Activated T-helper 1 cell treated with anti-CD3 and anti-CD28 coated beads, Interleukin-12 subunit alpha, Interleukin-12 subunit beta, Interleukin-2, Interleukin-4 antibody, amounts not matched to agents 30 ng/mL and 10 ng/mL and 1 ng/mL, durations not matched to agents 14 hours and 24 hours and 36 hours (primary cell): ENCODE results near the gene SLC9C1. TPM values are rescaled to one million over a fixed set of nuclear protein-coding genes. Genes with fewer than 3 reads are reported as not detected.

Experiments used
- DNase-seq: peaks from one replicate; pipeline ENCODE4 v3.0.0; 2021; ENCODE audit warnings: low spot score
- H3K27ac Mint-ChIP-seq: one replicate; pipeline ENCODE4 v1.8.0; 2021; ENCODE audit warnings: mild to moderate bottlenecking, mixed read lengths
- H3K27me3 Mint-ChIP-seq: one replicate; pipeline ENCODE4 v1.8.0; 2022; ENCODE audit warnings: mild to moderate bottlenecking, moderate library complexity, mixed read lengths; ENCODE audit not compliant: insufficient read depth
- H3K36me3 Mint-ChIP-seq: one replicate; pipeline ENCODE4 v1.8.0; 2021; ENCODE audit warnings: low read depth, mixed read lengths
- H3K4me1 Mint-ChIP-seq: one replicate; pipeline ENCODE4 v1.8.0; 2021; ENCODE audit warnings: low read depth, mixed read lengths
- H3K4me3 Mint-ChIP-seq: one replicate; pipeline ENCODE4 v1.8.0; 2021; ENCODE audit warnings: mild to moderate bottlenecking, moderate library complexity, mixed read lengths
- H3K9me3 Mint-ChIP-seq: one replicate; pipeline ENCODE4 v1.8.0; 2021; ENCODE audit warnings: mixed read lengths
- intact Hi-C: fragments of 100-400 bp; cut with micrococcal nuclease; formaldehyde crosslinking; loops from one replicate; pipeline ENCODE4 v1.15.1; 2024
- total RNA-seq: library from RNA; stranded (reverse); gene quantifications from 2 replicates; pipeline ENCODE4 v1.2.3, GENCODE V29; 2022

SLC9C1 gene
- total RNA-seq, 1 donor from 2014 or later = not detected

GRCh38 chr3:112104774-112105173 lies 189.2 kb downstream of the SLC9C1 start:
- H3K4me1 Mint-ChIP-seq = peaks cover 4% of the 10 kb centered on the region
- no peaks in the 10 kb centered on the region for H3K27me3 Mint-ChIP-seq
- H3K36me3 Mint-ChIP-seq = peaks cover 21% of the 10 kb centered on the region
- no peak overlapping the region for H3K4me3 Mint-ChIP-seq
- H3K9me3 Mint-ChIP-seq = no peaks in the 10 kb centered on the region
- H3K27ac Mint-ChIP-seq = no peak overlapping the region
- intact Hi-C loops = no loop called here
- DNase-seq = no peak

GRCh38 chr3:112101916-112102315 lies 192.1 kb downstream of the SLC9C1 start:
- Mint-ChIP-seq H3K36me3 (peaks cover 27% of the 10 kb centered on the region), H3K9me3 (no peaks in the 10 kb centered on the region), H3K4me1 (peaks cover 18% of the 10 kb centered on the region), H3K27ac (no peak overlapping the region), H3K27me3 (no peaks in the 10 kb centered on the region), H3K4me3 (no peak overlapping the region)
- intact Hi-C loops = no loop called here
- DNase-seq = no peak

- Mint-ChIP-seq H3K27ac (peak overlapping the region; percentile 56), H3K36me3 (peaks cover 33% of the 10 kb centered on the region), H3K4me3 (no peak overlapping the region), H3K4me1 (peaks cover 36% of the 10 kb centered on the region), H3K27me3 (no peaks in the 10 kb centered on the region), H3K9me3 (no peaks in the 10 kb centered on the region)
- no peak for DNase-seq
- intact Hi-C loops = loop anchor here (1.0 kb wide), 1 partner anchor 11 kb away; the partner anchor contains the start of gene C3orf52
These were observed 196.6 kb downstream of the SLC9C1 start for GRCh38 chr3:112097378-112097777.

GRCh38 chr3:112096176-112096575 lies 197.8 kb downstream of the SLC9C1 start:
- Mint-ChIP-seq H3K9me3 (no peaks in the 10 kb centered on the region), H3K27me3 (no peaks in the 10 kb centered on the region), H3K4me3 (no peak overlapping the region), H3K36me3 (peaks cover 33% of the 10 kb centered on the region), H3K27ac (no peak overlapping the region), H3K4me1 (peaks cover 43% of the 10 kb centered on the region)
- intact Hi-C loops = no loop called here
- no peak for DNase-seq

- H3K9me3 Mint-ChIP-seq = no peaks in the 10 kb centered on the region
- H3K4me1 Mint-ChIP-seq = peaks cover 47% of the 10 kb centered on the region
- no peak for DNase-seq
- H3K4me3 Mint-ChIP-seq = no peak overlapping the region
- intact Hi-C loops = no loop called here
- peaks cover 36% of the 10 kb centered on the region for H3K36me3 Mint-ChIP-seq
- no peaks in the 10 kb centered on the region for H3K27me3 Mint-ChIP-seq
- no peak overlapping the region for H3K27ac Mint-ChIP-seq
These were observed 198.3 kb downstream of the SLC9C1 start for GRCh38 chr3:112095731-112096130.

GRCh38 chr3:112093180-112093522 lies 200.9 kb downstream of the SLC9C1 start:
- intact Hi-C loops = no loop called here
- Mint-ChIP-seq H3K27me3 (no peaks in the 10 kb centered on the region), H3K27ac (peak overlapping the region; percentile 55), H3K9me3 (no peaks in the 10 kb centered on the region), H3K4me3 (peak overlapping the region; percentile 51), H3K4me1 (peaks cover 61% of the 10 kb centered on the region), H3K36me3 (peaks cover 31% of the 10 kb centered on the region)
- no peak for DNase-seq

GRCh38 chr3:112092496-112093179 lies 201.4 kb downstream of the SLC9C1 start:
- peak overlapping the region; percentile 55 for H3K27ac Mint-ChIP-seq
- peaks cover 61% of the 10 kb centered on the region for H3K4me1 Mint-ChIP-seq
- peak overlapping the region; percentile 51 for H3K4me3 Mint-ChIP-seq
- no peaks in the 10 kb centered on the region for H3K27me3 Mint-ChIP-seq
- H3K36me3 Mint-ChIP-seq = peaks cover 29% of the 10 kb centered on the region
- H3K9me3 Mint-ChIP-seq = no peaks in the 10 kb centered on the region
- intact Hi-C loops = no loop called here
- DNase-seq = no peak

- Mint-ChIP-seq H3K27ac (no peak overlapping the region), H3K4me1 (peaks cover 58% of the 10 kb centered on the region), H3K27me3 (no peaks in the 10 kb centered on the region), H3K4me3 (no peak overlapping the region), H3K9me3 (no peaks in the 10 kb centered on the region), H3K36me3 (peaks cover 21% of the 10 kb centered on the region)
- intact Hi-C loops = no loop called here
- DNase-seq = no peak
These were observed 203.0 kb downstream of the SLC9C1 start for GRCh38 chr3:112090887-112091586.

Other genes with a start within 250 kb of the SLC9C1 start
- gene C3orf52, start 207.8 kb downstream of the SLC9C1 start, total RNA-seq = 12.4 and 12.8 TPM in 2 replicates
- 2.8 and 3.5 TPM in 2 replicates for gene GCSAM, start 161.0 kb downstream of the SLC9C1 start, total RNA-seq
- gene CD200, start 38.9 kb upstream of the SLC9C1 start, total RNA-seq = 141 TPM in 2 replicates
- 39.4 and 40.7 TPM in 2 replicates for gene BTLA, start 205.3 kb upstream of the SLC9C1 start, total RNA-seq